Measurements from ENCODE around the gene HSD17B3.
"Not testable (repeated sequence)": the region's sequence is repeated elsewhere in the genome, so short reads cannot be mapped to it uniquely, and the experiment has no call there.

DNA sequence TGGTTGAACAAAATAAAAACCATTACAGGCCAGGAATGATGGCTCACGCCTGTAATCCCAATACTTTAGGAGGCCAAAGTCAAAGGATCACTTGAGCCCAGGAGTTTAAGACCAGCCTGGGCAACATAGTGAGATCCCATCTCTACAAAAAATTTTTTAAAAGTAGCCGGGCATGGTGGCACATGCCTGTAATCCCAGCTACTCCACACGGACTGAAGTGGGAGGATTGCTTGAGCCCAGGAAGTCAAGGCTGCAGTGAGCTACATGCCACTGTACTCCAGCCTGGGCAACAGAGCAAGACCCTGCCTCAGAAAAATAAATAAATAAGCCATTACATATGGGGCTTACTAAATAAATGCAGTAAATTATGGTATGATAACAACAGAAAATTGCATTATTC, 20.2 kb upstream of the HSD17B3 start:
- not testable (repeated sequence) for TF ChIP-seq CTCF (IDR thresholded peaks at IDR 0.05; ENCODE audit: insufficient read depth, low read length, poor library complexity, severe bottlenecking); EZH2phosphoT487 (conservative IDR thresholded peaks at IDR 0.05; ENCODE audit: low read length)

Data from SU-DHL-6 (cell line).